NCI-H1436 treated with DMSO at 0.1 percent for 48 hours (cell line): ENCODE data around the gene ZNF646.

ENCODE experiments used
- DNase-seq: peaks from one replicate; lab custom pipeline; 2025; lab: John Stamatoyannopoulos, UW

Gene ZNF646

GRCh38 chr16:31130899-31131298 lies 56.7 kb downstream of the ZNF646 start:
- no peak for DNase-seq

GRCh38 chr16:31131416-31131815 lies 57.2 kb downstream of the ZNF646 start:
- no peak for DNase-seq

GRCh38 chr16:31131841-31132271 lies 57.6 kb downstream of the ZNF646 start:
- no peak for DNase-seq

- DNase-seq, result no peak
Observed at GRCh38 chr16:31132303-31132979, 58.2 kb downstream of the ZNF646 start.

GRCh38 chr16:31133046-31133501 lies 58.9 kb downstream of the ZNF646 start:
- no peak for DNase-seq
